Measurements from ENCODE around the gene VAV2.

- no peak for TF ChIP-seq CTCF (conservative IDR thresholded peaks at IDR 0.05; ENCODE audit: low read depth, low read length)
- TF ChIP-seq EZH2phosphoT487 (IDR thresholded peaks at IDR 0.05; ENCODE audit: borderline replicate concordance, low read length), result no peak
- no peak for TF ChIP-seq EZH2 (IDR thresholded peaks at IDR 0.05; ENCODE audit: low read length, unreplicated experiment)
Observed at GRCh38 chr9:133824802-133825186, 167.3 kb downstream of the VAV2 start.
